ENCODE data around the gene F9. TPM values are rescaled to one million over a fixed set of nuclear protein-coding genes. Genes with fewer than 3 reads are reported as not detected.
"Not testable (repeated sequence)": the region's sequence is repeated elsewhere in the genome, so short reads cannot be mapped to it uniquely, and the experiment has no call there.

Gene F9
- total RNA-seq: not detected
- not detected for polyA plus RNA-seq

DNA sequence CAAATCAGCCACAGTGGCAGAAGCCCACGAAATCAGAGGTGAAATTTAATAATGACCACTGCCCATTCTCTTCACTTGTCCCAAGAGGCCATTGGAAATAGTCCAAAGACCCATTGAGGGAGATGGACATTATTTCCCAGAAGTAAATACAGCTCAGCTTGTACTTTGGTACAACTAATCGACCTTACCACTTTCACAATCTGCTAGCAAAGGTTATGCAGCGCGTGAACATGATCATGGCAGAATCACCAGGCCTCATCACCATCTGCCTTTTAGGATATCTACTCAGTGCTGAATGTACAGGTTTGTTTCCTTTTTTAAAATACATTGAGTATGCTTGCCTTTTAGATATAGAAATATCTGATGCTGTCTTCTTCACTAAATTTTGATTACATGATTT is at the start of gene F9:
TSS of gene F9 (plus strand) at position 190 of the 400 bp plus-strand sequence. CDS start at position 216, 26 bp downstream.
- Mint-ChIP-seq H3K27ac (no peak within 1 kb of the TSS), H3K27me3 (no peaks in the 10 kb centered on the region), H3K36me3 (no peaks in the 10 kb centered on the region), H3K4me1 (no peaks in the 10 kb centered on the region), H3K4me3 (no peak within 1 kb of the TSS), H3K9me3 (no peaks in the 10 kb centered on the region)
- H3K27ac ChIP-seq (ENCODE audit: low read depth, low read length): no peak within 1 kb of the TSS
- ChIA-PET CTCF (ENCODE audit: partially characterized antibody) (no interaction called here), POLR2A (ENCODE audit: partially characterized antibody) (no interaction called here)
- no peak for DNase-seq
- H3K4me3 ChIP-seq (ENCODE audit: low read length in 2 of 2): no peak within 1 kb of the TSS
- H3K4me1 ChIP-seq (ENCODE audit: insufficient read depth, low read length): no peaks in the 10 kb centered on the region
- no peaks in the 10 kb centered on the region for H3K36me3 ChIP-seq (ENCODE audit: insufficient read depth, low read length)
- H3K27me3 ChIP-seq (ENCODE audit: insufficient read depth, low read length): no peaks in the 10 kb centered on the region
- H3K9me3 ChIP-seq (ENCODE audit: control insufficient read depth in 1 of 2, low read length in 2 of 2): no peaks in the 10 kb centered on the region
- intact Hi-C loops (cut with micrococcal nuclease): no loop called here

DNA sequence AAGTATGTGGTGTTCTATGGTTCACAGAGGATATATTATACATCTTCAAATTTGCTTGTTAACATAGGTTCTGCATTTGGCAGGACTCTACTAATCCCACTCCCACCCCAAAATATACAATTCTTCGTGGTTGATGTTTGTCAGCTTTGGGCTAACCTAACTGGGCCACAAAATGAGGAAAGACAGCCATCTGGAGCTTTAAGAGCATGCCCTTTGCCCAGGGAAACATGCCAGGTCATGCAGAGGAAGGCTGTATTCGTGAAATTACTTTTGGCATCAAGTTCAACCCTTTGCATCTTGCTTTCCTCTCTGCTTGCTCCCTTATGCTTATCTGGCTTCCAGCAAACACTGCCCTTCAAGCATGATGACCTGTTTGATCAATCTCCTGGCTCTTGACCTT is 46.8 kb upstream of the F9 start:
- Mint-ChIP-seq H3K36me3 (no peaks in the 10 kb centered on the region), H3K4me1 (no peaks in the 10 kb centered on the region), H3K9me3 (peaks cover 0 to 5% (median 0%) of the 10 kb centered on the region in 8 donors), H3K27ac (no peak overlapping the region), H3K4me3 (no peak overlapping the region), H3K27me3 (peaks cover 0 to 1% of the 10 kb centered on the region in 2 donors)
- no peak overlapping the region for H3K27ac ChIP-seq (ENCODE audit: low read depth, low read length)
- intact Hi-C loops (cut with micrococcal nuclease): no loop called here
- H3K9me3 ChIP-seq (ENCODE audit: control insufficient read depth in 1 of 2, low read length in 2 of 2): no peaks in the 10 kb centered on the region
- CTCF ChIA-PET (ENCODE audit: partially characterized antibody): no interaction called here
- no peak for DNase-seq
- no peak overlapping the region for H3K4me3 ChIP-seq (ENCODE audit: low read length in 2 of 2)
- H3K4me1 ChIP-seq (ENCODE audit: insufficient read depth, low read length): no peaks in the 10 kb centered on the region
- POLR2A ChIA-PET (ENCODE audit: partially characterized antibody): no interaction called here
- H3K36me3 ChIP-seq (ENCODE audit: insufficient read depth, low read length): no peaks in the 10 kb centered on the region
- no peaks in the 10 kb centered on the region for H3K27me3 ChIP-seq (ENCODE audit: insufficient read depth, low read length)

- intact Hi-C loops (cut with micrococcal nuclease): no loop called here
- POLR2A ChIA-PET (ENCODE audit: partially characterized antibody): no interaction called here
- no peak overlapping the region for H3K27ac Mint-ChIP-seq
- no peaks in the 10 kb centered on the region for H3K4me1 ChIP-seq (ENCODE audit: insufficient read depth, low read length)
- CTCF ChIA-PET (ENCODE audit: partially characterized antibody): no interaction called here
- no peak overlapping the region for H3K27ac ChIP-seq (ENCODE audit: low read depth, low read length)
- H3K27me3 Mint-ChIP-seq: peaks cover 0 to 1% of the 10 kb centered on the region in 2 donors
- no peaks in the 10 kb centered on the region for H3K4me1 Mint-ChIP-seq
- H3K4me3 ChIP-seq (ENCODE audit: low read length in 2 of 2): no peak overlapping the region
- no peak overlapping the region for H3K4me3 Mint-ChIP-seq
- peaks cover 0 to 5% (median 0%) of the 10 kb centered on the region in 8 donors for H3K9me3 Mint-ChIP-seq
- no peaks in the 10 kb centered on the region for H3K36me3 Mint-ChIP-seq
- DNase-seq: no peak
- H3K9me3 ChIP-seq (ENCODE audit: control insufficient read depth in 1 of 2, low read length in 2 of 2): no peaks in the 10 kb centered on the region
- no peaks in the 10 kb centered on the region for H3K27me3 ChIP-seq (ENCODE audit: insufficient read depth, low read length)
- no peaks in the 10 kb centered on the region for H3K36me3 ChIP-seq (ENCODE audit: insufficient read depth, low read length)
Observed at GRCh38 chrX:139484591-139484990, 45.9 kb upstream of the F9 start.

- DNase-seq: no peak
- Histone ChIP-seq H3K4me3 (ENCODE audit: low read length in 2 of 2) (no peak overlapping the region), H3K4me1 (ENCODE audit: insufficient read depth, low read length) (no peaks in the 10 kb centered on the region), H3K27me3 (ENCODE audit: insufficient read depth, low read length) (no peaks in the 10 kb centered on the region), H3K36me3 (ENCODE audit: insufficient read depth, low read length) (no peaks in the 10 kb centered on the region), H3K9me3 (ENCODE audit: control insufficient read depth in 1 of 2, low read length in 2 of 2) (no peaks in the 10 kb centered on the region), H3K27ac (ENCODE audit: low read depth, low read length) (no peak overlapping the region)
- Mint-ChIP-seq H3K36me3 (no peaks in the 10 kb centered on the region), H3K4me3 (no peak overlapping the region), H3K27ac (no peak overlapping the region), H3K4me1 (no peaks in the 10 kb centered on the region), H3K9me3 (peaks cover 0 to 4% (median 0%) of the 10 kb centered on the region in 8 donors), H3K27me3 (no peaks in the 10 kb centered on the region)
- ChIA-PET POLR2A (ENCODE audit: partially characterized antibody) (no interaction called here), CTCF (ENCODE audit: partially characterized antibody) (no interaction called here)
- intact Hi-C loops (cut with micrococcal nuclease): no loop called here
Observed at GRCh38 chrX:139495324-139495723, 35.2 kb upstream of the F9 start.

DNA sequence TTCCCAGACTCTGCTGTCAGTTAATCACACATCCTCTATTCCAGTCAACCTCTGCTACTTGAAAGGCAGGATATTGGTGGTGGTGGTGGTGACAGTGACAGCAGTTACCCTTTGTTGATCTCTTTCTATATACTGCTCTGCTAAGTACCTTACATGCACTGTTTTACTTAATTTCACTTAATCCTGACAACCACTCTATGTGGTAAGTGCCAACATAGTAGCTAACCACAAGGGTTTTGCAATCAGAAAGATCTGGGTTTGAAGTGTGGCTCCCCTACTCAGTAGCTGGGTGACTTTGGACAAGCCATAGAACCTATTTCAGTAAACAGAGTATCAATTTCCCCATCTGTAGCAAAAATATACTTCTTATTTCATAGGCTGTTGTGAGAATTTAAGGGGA is 24.2 kb upstream of the F9 start:
- peaks cover 2 to 5% of the 10 kb centered on the region in 2 donors for H3K27me3 Mint-ChIP-seq
- Histone ChIP-seq H3K4me1 (ENCODE audit: insufficient read depth, low read length) (no peaks in the 10 kb centered on the region), H3K27ac (ENCODE audit: low read depth, low read length) (no peak overlapping the region), H3K9me3 (ENCODE audit: control insufficient read depth in 1 of 2, low read length in 2 of 2) (no peaks in the 10 kb centered on the region), H3K4me3 (ENCODE audit: low read length in 2 of 2) (no peak overlapping the region), H3K36me3 (ENCODE audit: insufficient read depth, low read length) (no peaks in the 10 kb centered on the region), H3K27me3 (ENCODE audit: insufficient read depth, low read length) (no peaks in the 10 kb centered on the region)
- no peak overlapping the region for H3K4me3 Mint-ChIP-seq
- POLR2A ChIA-PET (ENCODE audit: partially characterized antibody): no interaction called here
- H3K4me1 Mint-ChIP-seq: no peaks in the 10 kb centered on the region
- no peak for DNase-seq
- H3K27ac Mint-ChIP-seq: no peak overlapping the region
- no peaks in the 10 kb centered on the region for H3K9me3 Mint-ChIP-seq
- CTCF ChIA-PET (ENCODE audit: partially characterized antibody): no interaction called here
- intact Hi-C loops (cut with micrococcal nuclease): no loop called here
- H3K36me3 Mint-ChIP-seq: no peaks in the 10 kb centered on the region

DNA sequence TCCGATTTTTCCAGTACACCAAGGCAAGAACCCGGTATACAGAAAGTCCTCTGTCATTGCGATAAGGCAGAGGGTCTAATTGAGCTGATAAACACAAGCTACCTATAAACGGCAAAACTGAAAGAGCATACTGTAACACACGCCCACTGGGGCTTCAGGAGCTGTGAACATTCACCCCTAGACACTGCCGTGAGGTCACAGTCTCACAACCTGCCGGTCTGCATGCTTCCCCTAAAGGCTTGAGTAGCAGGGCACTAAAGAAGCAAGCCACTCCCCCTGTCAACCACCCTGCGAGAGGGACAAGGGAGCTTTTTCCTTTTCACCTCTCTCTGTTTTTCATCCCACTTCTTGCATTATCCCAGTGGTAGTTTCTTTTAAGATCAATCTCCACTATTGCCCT is 22.4 kb upstream of the F9 start:
- no peaks in the 10 kb centered on the region for H3K36me3 Mint-ChIP-seq
- POLR2A ChIA-PET (ENCODE audit: partially characterized antibody): no interaction called here
- Histone ChIP-seq H3K36me3 (ENCODE audit: insufficient read depth, low read length) (no peaks in the 10 kb centered on the region), H3K27me3 (ENCODE audit: insufficient read depth, low read length) (no peaks in the 10 kb centered on the region), H3K9me3 (ENCODE audit: control insufficient read depth in 1 of 2, low read length in 2 of 2) (no peaks in the 10 kb centered on the region), H3K4me3 (ENCODE audit: low read length in 2 of 2) (no peak overlapping the region), H3K4me1 (ENCODE audit: insufficient read depth, low read length) (no peaks in the 10 kb centered on the region), H3K27ac (ENCODE audit: low read depth, low read length) (no peak overlapping the region)
- peaks cover 2 to 5% of the 10 kb centered on the region in 2 donors for H3K27me3 Mint-ChIP-seq
- intact Hi-C loops (cut with micrococcal nuclease): no loop called here
- no peak overlapping the region for H3K4me3 Mint-ChIP-seq
- no peak overlapping the region for H3K27ac Mint-ChIP-seq
- CTCF ChIA-PET (ENCODE audit: partially characterized antibody): no interaction called here
- DNase-seq: no peak
- H3K9me3 Mint-ChIP-seq: no peaks in the 10 kb centered on the region
- no peaks in the 10 kb centered on the region for H3K4me1 Mint-ChIP-seq

- peaks cover 0 to 1% of the 10 kb centered on the region in 2 donors for H3K27me3 Mint-ChIP-seq
- H3K4me3 Mint-ChIP-seq: no peak overlapping the region
- H3K27me3 ChIP-seq (ENCODE audit: insufficient read depth, low read length): no peaks in the 10 kb centered on the region
- H3K36me3 ChIP-seq (ENCODE audit: insufficient read depth, low read length): no peaks in the 10 kb centered on the region
- no peak for DNase-seq
- H3K36me3 Mint-ChIP-seq: no peaks in the 10 kb centered on the region
- no peak overlapping the region for H3K27ac ChIP-seq (ENCODE audit: low read depth, low read length)
- intact Hi-C loops (cut with micrococcal nuclease): no loop called here
- no peak overlapping the region for H3K4me3 ChIP-seq (ENCODE audit: low read length in 2 of 2)
- H3K9me3 Mint-ChIP-seq: peaks cover 0 to 3% (median 0%) of the 10 kb centered on the region in 8 donors
- POLR2A ChIA-PET (ENCODE audit: partially characterized antibody): no interaction called here
- no peaks in the 10 kb centered on the region for H3K9me3 ChIP-seq (ENCODE audit: control insufficient read depth in 1 of 2, low read length in 2 of 2)
- no peak overlapping the region for H3K27ac Mint-ChIP-seq
- no peaks in the 10 kb centered on the region for H3K4me1 ChIP-seq (ENCODE audit: insufficient read depth, low read length)
- CTCF ChIA-PET (ENCODE audit: partially characterized antibody): no interaction called here
- no peaks in the 10 kb centered on the region for H3K4me1 Mint-ChIP-seq
Observed at GRCh38 chrX:139518475-139518874, 12.1 kb upstream of the F9 start.

DNA sequence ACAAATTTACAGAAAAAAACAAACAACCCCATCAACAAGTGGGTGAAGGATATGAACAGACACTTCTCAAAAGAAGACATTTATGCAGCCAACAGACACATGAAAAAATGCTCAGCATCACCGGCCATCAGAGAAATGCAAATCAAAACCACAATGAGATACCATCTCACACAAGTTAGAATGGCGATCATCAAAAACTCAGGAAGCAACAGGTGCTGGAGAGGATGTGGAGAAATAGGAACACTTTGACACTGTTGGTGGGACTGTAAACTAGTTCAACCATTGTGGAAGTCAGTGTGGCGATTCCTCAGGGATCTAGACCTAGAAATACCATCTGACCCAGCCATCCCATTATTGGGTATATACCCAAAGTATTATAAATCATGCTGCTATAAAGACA is 1.7 kb upstream of the F9 start:
- CTCF ChIA-PET (ENCODE audit: partially characterized antibody); H3K27me3 Mint-ChIP-seq; H3K36me3 ChIP-seq (ENCODE audit: insufficient read depth, low read length); DNase-seq; H3K27ac Mint-ChIP-seq; H3K27me3 ChIP-seq (ENCODE audit: insufficient read depth, low read length); H3K4me3 ChIP-seq (ENCODE audit: low read length in 2 of 2); intact Hi-C loops (cut with micrococcal nuclease); H3K4me1 Mint-ChIP-seq; H3K4me3 Mint-ChIP-seq; H3K9me3 Mint-ChIP-seq; H3K9me3 ChIP-seq (ENCODE audit: control insufficient read depth in 1 of 2, low read length in 2 of 2); H3K4me1 ChIP-seq (ENCODE audit: insufficient read depth, low read length); H3K27ac ChIP-seq (ENCODE audit: low read depth, low read length); H3K36me3 Mint-ChIP-seq; POLR2A ChIA-PET (ENCODE audit: partially characterized antibody): not testable (repeated sequence)
